ENCODE measurements around the gene CEP85L.

The CEP85L gene

GRCh38 chr6:118535176-118535844 lies 116.1 kb downstream of the CEP85L start:
- DNase-seq = no peak

GRCh38 chr6:118530942-118531341 lies 120.4 kb downstream of the CEP85L start:
- DNase-seq = no peak

GRCh38 chr6:118529756-118530155 lies 121.6 kb downstream of the CEP85L start:
- no peak for DNase-seq

GRCh38 chr6:118528129-118528528 lies 123.3 kb downstream of the CEP85L start:
- DNase-seq = no peak

- no peak for DNase-seq
Measured at GRCh38 chr6:118525913-118526780, 125.2 kb downstream of the CEP85L start.

GRCh38 chr6:118524686-118525085 lies 126.7 kb downstream of the CEP85L start:
- DNase-seq = no peak

GRCh38 chr6:118523216-118523615 lies 128.2 kb downstream of the CEP85L start:
- DNase-seq = no peak

GRCh38 chr6:118522422-118522821 lies 129.0 kb downstream of the CEP85L start:
- no peak for DNase-seq

GRCh38 chr6:118514689-118515088 lies 136.7 kb downstream of the CEP85L start:
- no peak for DNase-seq

GRCh38 chr6:118511930-118512715 lies 139.3 kb downstream of the CEP85L start:
- DNase-seq = no peak

- DNase-seq = peak; percentile 5
Measured at GRCh38 chr6:118509009-118509617, 142.3 kb downstream of the CEP85L start.

- no peak for DNase-seq
Measured at GRCh38 chr6:118507636-118508035, 143.8 kb downstream of the CEP85L start.

GRCh38 chr6:118506071-118506638 lies 145.2 kb downstream of the CEP85L start:
- DNase-seq = no peak

- no peak for DNase-seq
Measured at GRCh38 chr6:118505656-118506055, 145.7 kb downstream of the CEP85L start.

- DNase-seq = no peak
Measured at GRCh38 chr6:118504611-118505010, 146.8 kb downstream of the CEP85L start.

GRCh38 chr6:118502169-118502568 lies 149.2 kb downstream of the CEP85L start:
- DNase-seq = no peak

- DNase-seq = no peak
Measured at GRCh38 chr6:118501765-118502164, 149.6 kb downstream of the CEP85L start.

- DNase-seq = no peak
Measured at GRCh38 chr6:118501099-118501498, 150.3 kb downstream of the CEP85L start.

GRCh38 chr6:118500130-118501015 lies 151.0 kb downstream of the CEP85L start:
- DNase-seq = no peak

- DNase-seq = no peak
Measured at GRCh38 chr6:118495485-118496280, 155.7 kb downstream of the CEP85L start.

GRCh38 chr6:118494091-118494490 lies 157.3 kb downstream of the CEP85L start:
- no peak for DNase-seq

All from CD4-positive, alpha-beta T cell treated with Interleukin-10 for 1 hour (primary cell).